Stimulated activated CD4-positive, alpha-beta T cell treated with anti-CD3 and anti-CD28 coated beads, TNF-alpha, amount 100 ng/mL, for 24 hours (primary cell): ENCODE results near the gene LRRC31.

Experiments
- DNase-seq, 3 experiments: peaks; one replicate each; pipeline ENCODE4 v3.0.0-alpha.2; 2020; ENCODE audit warnings: low read depth in 3 of 3

The LRRC31 gene

DNA sequence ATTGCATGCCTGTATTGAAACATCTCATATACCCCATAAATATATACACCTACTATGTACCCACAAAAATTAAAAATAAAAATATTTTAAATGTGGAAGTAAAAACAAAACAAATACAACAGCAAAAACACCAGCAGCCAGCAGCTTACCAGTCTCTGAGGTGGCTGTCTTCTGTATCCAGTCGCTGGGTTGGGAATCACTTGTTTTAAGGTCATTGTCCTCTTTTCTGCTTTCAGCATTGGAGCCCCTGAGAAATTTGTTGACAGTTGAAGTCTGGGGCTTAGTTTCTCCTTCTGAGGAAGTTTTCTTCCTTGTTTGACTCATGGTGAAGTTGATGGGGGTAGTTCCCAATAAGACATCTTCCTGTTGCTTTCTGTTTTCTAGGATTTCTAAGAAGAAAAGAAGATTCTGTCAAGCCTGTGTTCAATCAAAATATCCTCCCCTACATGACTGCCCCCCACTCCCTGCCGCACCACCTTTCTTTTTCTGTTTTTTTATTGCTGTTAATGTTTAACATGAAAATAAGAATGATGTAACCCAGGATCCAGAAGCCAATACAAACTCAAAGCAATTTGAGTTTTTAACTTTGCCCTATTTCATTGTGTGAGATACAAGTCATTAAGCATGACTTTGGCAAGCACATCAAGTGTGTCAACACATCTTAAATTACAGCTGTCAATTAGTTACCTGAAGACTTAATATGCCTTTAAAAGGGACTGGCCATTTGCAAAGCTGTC lies at the start of gene LRRC31:
Gene LRRC31, minus strand, starts transcription at position 452 of the 737 bp plus-strand sequence. Its CDS starts 128 bp downstream, at position 324.
- DNase-seq = no peak

DNA sequence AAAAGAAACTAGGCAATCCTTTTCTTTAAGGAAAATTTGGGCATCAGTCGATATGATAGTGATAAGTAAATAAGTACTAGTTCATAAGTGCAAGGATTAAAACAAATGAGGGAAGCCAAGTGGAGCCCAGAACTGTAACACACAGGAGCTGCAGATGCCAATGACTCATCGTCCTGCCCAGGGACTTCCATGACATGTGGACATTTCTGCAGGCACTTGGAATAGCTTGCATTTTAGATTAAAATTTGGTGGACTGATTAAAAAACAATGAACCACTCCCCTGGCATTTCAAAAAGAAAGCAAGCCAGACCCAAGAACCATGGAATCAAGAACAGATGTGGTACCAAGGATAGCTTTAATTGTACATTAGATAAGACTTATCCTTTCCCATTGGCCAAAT lies 44.6 kb upstream of the LRRC31 start:
- DNase-seq = no peak

DNA sequence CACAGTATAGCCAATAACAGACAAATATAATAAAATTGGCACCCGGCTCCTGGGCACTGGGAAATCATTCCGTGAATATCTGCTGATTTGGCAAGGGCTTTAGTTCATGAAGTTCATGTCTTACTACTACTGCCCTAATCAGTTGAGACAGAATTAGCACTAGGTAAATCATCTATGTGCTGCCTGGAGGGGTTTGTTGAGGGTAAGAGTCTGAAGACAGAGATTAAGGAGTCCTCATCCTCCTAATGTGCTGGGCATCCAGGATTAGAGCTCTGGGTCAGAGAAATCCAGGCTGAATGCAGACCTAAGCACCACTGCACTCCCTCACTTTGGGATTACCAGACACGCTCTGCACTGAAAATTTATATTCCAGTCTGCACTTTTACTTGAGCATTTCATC lies 43.6 kb upstream of the LRRC31 start:
- no peak for DNase-seq

DNA sequence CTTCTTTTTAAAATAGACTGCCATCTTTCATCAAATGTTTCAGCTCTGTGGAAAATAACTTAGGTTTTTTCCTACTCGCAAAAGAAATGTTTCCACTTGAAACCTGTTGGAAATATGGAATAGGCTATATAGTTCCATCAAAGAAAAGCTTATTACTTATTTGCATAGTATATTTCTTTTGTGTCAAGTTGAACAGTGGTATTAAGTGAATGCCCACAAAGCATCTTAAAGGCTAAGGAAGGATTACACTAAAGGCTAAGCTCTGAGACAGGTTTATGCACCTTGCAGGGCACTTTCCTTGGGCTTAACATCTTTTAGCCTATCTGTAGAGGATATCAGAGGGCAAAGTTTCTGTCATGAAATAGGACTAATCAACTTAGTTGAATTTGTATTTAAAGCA lies 41.5 kb upstream of the LRRC31 start, which contains the start of gene SAMD7:
Gene SAMD7, plus strand, starts transcription at position 301 of the 400 bp plus-strand sequence. CDS start 7,927 bp downstream, outside the sequence.
- no peak for DNase-seq

DNA sequence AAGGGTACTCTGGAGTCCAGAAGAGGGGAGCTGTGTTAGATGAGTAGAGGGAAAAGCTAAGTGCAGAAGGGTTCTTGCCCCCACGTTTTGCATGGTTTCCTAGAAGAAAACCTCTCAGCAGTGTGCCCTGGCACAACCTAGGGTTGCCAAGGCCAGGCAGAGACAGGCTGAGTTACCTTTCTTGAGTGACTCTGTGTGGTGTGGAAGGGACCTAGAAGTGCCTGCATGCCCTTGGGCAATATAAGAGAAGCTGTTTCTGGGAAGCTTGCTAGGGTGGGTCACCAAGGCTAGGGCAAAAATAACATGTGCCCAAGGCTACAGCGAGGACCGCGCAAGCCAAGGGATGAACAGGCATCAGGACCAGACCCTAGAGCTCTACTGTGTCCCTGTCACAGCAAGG lies 38.2 kb upstream of the LRRC31 start:
- no peak for DNase-seq

DNA sequence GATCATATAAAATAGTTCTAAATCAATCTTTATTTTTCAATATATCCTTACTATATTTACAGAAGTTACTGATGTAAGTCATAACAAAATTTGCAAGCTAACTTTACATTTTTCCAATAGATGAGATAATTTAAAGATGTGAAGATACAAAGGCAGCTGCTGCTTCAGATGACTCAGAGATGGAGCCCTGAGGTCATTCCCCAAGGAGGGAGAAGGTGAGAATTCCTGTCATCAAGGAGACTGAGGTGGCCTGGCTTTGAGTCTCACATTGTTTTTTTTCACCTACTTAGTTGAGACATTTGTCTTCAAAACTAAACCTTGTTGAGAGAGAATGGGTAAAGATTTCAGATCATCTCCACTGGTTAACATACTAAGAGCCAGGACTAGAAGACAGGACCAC lies 37.7 kb upstream of the LRRC31 start:
- DNase-seq = no peak

DNA sequence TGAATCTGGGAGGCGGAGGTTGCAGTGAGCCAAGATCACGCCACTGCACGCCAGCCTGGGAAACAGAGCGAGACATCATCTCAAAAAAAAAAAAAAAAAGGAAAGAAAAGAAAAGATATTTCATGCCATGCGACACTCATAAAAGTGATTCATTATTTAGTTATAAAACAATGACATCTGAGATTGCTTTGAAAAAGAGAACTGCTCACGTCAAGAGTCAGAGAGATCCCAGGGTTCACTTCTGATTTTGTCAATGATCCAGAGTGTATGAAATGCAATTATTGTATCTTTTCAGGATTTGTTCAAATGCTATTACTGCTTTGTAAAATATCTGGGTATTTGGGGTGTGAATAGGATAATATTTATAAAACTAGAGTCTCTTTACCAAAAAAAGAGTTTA lies 35.7 kb upstream of the LRRC31 start:
- DNase-seq = no peak

DNA sequence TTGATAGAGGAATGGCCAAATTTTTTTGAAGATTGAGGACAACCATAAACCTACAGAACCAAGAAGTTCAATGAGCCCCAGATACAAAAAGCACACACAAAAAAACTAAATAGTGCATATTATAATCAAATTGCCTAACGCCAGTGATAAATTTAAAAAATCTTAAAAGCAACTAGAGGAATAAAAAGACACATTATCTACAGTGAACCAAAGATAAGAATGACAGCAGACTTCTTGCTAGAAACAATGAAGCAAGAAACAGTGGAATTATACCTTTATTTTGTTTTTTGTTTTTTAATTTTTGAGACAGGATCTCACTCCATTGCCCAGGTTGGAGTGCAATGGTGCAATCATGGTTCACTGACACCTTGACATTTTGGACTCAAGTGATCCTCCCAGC lies 31.7 kb upstream of the LRRC31 start:
- DNase-seq = no peak

DNA sequence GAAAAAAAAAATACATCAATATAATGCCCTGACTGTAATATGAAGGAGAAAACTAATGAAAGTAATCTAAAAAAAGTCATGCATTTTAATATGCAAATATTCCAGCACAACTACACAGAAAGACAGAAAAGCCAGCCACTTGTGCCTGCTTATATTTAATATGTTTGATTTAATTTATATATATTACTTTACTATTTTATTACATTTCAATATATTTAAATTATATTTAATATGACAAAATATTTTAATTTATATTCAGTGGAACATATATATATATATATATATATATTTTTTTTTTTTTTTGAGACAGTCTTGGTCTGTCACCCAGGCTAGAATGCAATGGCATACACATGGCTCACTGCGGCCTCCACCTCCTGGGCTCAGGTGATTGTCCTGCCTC lies 27.5 kb upstream of the LRRC31 start:
- DNase-seq = no peak

DNA sequence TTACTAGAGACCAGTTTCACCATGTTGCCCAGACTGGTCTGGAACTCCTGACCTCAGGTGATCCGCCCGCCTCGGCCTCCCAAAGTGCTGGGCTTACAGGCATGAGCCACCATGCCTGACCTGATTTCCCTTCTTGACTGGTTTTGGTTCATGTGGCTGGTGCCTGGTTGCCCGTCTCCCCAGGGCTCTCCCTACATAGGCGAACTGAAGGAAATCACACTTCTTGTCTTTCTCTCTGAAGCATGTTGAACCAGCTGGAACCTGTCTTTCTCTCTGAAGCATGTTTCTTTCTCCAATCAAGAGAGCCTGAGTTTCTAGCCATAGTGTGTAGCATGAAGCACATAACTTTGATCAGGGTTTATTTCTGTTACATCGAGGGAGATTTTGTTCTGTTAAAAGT lies 25.3 kb upstream of the LRRC31 start:
- no peak for DNase-seq

DNA sequence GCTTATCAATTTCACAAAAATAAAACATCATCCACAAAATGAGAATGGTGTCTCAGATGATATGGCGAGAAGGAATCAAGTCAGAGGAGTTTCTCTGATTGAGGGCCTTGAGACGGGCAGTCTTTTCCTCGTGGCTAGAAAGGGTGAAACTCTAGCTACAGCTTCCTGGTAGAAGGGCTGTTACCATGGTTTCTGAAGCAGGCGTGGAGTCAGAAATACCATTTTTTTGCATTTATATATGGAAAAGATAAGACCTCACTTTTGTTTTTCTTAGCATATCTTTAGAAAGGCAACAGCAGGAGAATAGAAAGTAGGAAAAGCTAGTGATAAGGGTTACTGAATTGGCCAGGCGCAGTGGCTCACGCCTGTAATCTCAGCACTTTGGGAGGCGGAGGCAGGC lies 24.4 kb upstream of the LRRC31 start:
- DNase-seq = no peak

DNA sequence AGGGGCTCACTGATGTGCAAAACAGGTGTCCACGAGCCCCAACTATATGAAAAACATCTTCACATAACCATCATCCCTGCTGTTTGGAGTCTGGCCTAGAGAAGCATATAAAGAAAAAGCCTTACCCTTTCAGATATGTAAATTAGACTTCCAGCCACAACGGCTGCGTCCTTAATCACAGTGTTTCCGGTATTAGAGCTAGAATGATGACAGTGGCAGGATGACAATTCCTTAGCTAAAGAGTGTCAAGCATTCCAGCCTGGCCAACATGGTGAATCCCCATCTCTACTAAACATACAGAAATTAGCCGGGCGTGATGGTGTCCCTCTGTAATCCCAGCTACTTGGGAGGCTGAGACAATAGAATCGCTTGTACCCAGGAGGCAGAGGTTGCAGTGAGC lies 22.2 kb upstream of the LRRC31 start:
- DNase-seq = no peak

DNA sequence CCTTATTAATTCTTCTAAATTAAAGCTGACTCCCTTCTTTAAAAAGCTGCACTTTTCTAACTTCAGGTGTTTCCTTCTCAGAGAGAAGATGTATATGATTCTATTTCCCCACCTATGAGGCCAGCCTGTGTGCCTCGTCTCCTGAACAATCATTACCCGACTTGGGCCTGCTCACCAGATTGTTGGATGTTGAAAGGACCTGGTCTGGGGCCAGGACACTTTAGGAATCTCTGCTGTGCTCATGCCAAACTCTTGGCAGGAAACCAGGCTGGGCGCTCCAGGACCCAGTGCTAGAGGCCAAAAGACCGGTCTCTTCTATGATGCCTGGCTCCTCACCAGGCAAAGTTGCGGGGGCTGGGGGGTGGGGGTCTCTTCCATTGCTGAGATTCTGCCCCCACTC lies 16.9 kb upstream of the LRRC31 start:
- DNase-seq = no peak

DNA sequence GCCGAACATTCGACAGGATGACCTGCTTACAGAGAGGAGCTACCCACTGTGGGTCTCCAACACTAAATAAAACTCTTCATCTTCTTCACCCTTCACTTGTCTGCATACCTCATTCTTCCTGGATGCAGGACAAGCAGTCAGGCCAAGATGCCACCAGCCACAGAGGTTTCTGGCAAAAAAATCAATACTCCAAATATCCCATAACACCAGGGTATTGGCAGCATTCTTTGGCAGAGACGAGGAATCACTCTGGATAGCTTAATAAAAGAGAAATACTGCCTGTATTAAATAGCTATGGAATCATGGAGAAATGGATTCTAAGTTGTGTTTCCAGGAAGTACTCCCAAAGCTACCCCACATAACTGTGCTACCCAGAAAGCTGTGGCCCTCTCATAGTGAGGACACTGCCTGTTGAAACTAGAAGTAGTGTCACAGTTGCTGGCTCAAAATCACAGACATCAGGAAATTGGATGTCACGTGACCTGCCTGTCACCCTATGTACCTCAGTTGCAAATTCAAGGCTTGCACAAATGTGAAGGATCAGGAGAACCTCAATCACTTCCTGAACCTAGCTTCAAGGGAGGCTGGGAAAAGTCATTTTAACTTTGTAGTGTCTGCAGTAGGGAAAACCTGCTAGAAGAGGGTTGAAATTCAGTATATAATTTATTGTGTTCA lies 11.0 kb upstream of the LRRC31 start:
- DNase-seq = no peak

DNA sequence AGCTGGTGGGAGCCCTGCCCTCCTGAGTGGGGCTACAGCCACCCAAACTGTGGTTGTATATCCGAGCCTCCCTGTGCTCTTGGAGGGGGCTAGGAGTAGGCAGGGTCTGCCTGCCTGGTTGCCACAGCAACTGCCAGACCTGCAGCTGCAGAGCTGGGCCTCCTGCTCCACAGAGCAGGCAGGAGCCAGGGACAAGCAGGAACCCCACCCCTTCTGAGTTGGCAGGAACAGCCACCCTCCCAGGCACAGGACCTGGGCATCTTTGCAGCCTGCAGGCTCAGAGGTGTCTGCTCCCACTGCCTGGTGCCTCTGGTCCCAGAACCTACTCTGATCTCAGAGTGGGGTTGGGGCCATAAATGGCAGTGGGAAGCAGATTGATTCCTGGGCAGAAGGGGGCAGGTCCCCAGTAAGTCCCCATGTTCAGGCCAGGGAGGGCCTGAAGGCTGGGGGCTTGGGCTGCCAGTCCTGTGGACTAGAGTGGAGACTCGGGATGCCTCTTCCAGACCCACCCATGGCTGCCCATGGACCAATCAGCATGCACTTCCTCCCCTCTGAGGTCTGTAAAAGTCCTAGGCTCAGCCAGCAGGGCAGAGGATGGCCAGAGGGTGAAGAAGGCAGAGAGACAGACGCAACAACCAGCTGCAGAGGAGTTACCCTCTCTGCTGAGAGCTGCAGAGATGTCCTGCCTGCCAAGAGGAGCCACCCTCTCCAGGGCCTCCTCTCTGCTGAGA lies 10.3 kb upstream of the LRRC31 start:
- DNase-seq = no peak

DNA sequence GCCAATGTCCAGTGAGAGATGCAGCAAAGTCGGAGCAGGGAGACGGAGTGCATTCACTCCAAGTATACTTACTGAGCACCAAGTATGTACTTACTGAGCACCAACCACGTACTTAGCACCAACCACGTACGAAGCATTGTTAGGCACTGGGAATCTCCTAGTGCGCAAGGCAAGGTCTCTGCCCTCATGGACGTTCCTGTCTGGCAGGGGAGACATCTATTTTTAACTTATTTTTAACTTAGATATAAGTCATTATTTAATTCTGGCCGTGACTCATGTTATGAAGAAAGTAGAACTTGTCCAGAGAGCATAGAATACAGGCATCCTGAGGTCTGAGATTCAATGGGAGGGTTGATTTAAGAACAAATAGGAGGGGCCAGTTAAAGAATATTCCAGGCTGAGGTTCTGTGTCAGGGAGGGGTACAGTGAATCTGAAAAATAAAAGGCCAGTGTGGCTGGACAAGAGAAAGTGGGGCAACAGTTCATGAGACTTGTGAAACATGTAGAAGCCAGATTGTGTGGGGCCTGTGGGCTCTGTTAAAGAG lies 9.3 kb upstream of the LRRC31 start:
- DNase-seq = no peak

DNA sequence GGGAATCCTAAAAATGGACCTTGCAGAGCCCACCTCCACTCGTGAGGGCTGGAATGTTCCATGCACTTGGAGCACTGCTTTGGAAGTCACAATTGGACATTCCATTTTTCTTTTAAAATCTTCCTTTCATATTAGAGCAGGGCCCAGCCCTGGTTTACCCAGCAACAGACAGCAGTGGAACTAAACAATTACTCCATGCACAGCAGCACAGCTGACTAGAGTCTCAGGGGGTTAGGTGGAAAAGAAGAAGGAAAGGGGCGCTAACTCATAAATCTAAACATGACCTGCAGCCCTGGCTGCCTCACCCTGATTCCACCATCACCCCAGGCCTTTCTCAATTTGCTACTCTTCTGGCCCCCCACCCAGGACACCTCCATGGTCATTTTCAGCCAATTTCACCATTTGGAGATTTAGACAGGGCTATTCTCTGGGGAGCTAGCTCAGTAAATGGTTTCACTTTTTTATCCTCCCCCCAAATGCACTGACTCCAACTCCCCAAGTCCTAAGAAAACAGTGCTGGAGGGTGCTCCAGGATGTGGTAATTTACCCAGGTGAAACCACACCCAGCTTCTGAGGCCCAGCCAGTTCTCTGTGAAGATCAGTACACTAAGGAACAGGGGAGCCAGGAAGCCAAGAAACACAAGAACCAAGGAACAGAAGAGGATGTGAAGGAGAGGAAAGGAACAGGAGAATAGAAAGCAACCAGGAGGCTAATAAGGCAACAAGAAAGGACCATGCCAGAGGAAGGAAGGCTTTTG lies 1.6 kb upstream of the LRRC31 start:
- DNase-seq = no peak

DNA sequence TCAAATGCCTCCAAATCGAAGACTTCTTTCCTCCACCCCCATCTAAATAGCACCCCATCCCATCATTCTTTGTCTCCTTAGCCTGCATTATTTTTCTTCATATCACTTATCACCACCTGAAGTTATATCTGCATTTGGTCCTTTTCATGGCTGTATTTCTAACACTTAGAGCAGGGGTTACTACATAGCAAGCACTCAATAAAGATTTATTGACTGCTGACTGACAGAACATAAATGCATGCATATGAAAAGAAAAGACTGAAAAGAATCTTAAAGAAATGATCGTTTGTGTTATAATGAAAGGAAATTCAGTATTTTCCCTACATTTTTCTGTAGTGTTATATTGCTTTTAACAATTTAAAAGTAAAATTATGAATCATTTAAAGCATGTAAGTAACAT lies 1.4 kb downstream of the LRRC31 start:
- DNase-seq = no peak

DNA sequence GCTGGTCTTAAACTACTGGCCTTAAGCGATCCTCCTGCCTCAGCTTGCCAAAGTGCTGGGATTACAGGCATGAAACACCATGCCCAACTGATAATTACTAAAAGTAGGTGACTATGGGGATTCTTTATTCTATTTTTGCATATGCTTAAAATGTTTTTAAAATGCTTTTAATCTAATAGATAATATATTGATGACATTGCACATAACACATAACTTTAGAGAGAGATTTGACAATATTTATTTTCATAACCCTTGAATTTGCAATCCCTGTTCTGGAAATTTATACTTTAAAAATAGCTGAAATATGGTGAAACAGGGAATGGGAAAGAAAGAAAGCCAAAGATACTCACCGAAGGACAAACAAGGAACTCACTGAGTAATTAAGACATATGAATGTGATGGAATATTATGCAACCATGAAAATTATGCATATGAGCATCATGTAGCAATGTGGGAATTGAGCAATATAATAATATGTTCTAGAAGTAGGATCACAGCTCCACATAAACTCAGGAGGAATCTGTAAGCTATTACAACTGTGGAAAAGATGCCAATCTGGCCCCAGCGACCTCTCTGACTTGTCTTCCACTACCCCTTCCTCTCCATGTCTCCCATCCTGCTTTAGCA lies 2.0 kb downstream of the LRRC31 start:
- no peak for DNase-seq

DNA sequence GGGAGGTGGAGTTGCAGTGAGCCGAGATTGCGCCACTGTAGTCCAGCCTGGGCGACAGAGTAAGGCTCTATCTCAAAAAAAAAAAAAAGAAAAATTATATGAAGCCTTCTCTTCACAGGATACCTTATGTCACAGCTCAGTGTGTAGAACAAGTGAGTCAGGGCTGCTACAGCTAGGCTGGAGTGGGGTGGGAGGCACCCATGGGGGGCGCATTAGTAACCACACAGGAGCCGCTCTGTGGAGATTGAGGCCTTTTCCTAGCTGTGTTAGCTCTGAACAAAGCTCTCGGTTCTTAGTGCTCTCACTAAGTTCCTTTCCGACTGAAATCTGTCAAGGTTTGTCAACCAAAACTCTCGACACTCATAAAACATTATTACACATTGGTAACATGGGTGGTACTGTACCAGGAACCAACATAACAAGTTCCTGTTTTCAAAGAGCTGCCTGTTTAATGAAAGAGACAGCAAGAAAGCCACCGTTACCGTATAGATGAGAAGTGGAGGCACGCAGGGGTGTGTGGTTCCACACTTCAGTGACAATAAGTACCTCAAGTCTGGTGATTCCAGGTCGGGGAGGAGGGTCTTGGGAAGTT lies 4.5 kb downstream of the LRRC31 start:
- DNase-seq = no peak

DNA sequence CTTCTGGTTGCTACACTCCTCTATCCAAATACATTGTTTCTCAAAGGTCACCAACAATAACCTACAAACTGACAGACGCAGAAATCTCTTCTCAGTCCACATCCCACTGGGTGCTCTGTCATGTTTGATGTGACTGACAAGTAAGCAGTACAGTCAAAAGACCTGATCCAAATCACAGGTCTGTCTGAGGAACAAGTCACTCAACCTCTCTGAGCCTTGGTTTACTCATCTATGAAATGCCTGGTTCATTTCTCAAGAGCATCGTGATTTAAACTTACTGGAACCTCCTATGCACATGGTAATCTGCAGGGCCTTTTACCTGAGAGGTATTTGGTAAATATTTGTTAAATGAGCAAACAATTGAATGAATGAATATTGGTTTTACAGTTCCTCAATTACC lies 5.5 kb downstream of the LRRC31 start:
- no peak for DNase-seq
